HL-60/S4 treated with phorbol 12-myristate 13-acetate at 8.2 ng/mL for 4 days and 3 days (cell line): Measurements from ENCODE around the gene EXOSC7.

Experiments used
- in situ Hi-C: fragments of 300-500 bp; cut with MboI; formaldehyde crosslinking; loops from 2 replicates; pipeline ENCODE4 v1.15.0; 2022; ENCODE audit warnings: low sequenced_read_pairs

The EXOSC7 gene

DNA sequence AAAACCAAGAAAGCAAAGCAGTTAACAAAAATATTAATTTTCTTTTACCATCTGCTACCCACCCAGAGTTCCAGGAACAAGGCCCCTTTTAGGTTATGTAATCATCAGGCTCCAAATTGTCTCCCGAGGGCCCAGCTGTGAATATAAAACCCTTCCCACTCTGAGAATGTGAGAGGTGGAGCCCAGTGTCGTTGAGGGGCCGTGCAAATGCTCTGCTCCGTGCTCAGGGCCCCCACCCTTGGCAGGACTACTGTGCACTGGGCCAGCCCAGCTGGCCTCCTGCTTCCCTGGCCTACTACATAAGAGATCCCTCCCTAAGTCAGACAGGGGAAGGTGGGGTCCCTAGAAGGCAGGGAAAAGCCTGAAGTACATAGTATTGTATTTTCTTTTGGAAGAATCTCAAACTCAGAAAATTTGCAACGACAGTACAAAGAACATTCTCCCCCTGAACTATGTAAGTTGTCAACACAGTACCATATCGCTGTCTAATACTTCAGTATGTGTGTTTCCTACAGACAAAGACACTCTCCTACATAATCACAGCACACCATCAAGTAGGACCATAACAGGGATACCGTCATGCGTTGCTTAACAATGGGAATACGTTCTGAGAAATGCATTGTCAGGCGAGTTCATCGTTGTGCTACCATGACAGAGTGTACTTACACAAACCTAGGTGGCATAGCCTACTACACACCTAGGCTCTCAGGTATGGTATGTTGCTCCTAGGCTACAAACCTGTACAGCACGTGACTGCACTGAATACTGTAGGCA is 45.7 kb downstream of the EXOSC7 start:
- in situ Hi-C loops = no loop called here

DNA sequence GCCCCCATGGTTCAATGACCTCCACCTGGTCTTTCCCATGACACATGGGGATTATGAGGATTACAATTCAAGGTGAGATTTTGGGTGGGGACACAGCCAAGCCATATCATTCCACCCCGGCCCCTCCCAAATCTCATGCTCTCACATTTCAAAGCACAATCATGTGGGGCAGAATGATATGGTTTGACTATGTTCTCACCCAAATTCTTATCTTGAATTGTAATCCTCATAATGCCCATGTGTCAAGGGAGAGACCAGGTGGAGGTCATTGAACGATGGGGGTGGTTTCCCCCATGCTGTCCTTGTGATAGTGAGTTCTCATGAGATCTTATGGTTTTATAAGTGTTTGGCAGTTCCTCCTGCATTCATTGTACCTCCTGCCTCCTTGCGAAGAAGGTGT is 47.6 kb downstream of the EXOSC7 start:
- in situ Hi-C loops = no loop called here

DNA sequence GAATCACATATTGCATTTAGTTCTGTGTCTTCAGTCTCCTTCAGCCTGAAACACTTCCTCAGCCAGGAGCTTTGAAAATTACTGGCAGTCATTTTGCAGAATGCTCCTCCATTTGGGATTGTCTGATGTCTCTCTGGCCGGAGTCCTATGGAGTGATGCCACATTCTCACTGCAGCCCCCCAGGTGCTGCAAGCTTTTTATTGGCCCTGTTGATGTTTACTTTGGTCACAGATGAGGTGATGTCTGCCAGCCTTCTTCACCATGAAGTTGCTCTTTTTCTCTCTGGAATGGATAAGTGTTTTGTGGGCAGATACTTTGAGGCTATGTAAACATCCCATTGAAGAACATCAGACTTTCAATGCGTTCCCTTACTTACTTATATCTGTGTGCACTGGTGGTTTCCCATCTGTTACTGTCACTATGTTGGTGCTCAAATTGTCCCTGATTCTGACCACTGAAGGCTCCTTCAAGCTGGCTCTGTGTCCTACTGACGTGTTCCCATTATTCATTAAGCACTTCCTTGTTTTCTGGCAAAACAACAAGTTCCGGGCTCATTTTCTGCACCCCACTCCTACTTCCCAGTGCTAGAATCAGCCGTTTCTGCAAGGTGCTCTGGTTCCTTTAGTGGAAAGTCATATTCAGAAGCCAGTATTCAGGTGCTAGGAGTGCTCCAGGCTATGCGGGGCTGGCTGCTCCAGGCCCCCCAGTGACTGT is 48.7 kb downstream of the EXOSC7 start:
- in situ Hi-C loops = loop anchor here (25.0 kb wide), 2 partner anchors 188 to 638 kb away; no protein-coding TSS in a partner anchor

DNA sequence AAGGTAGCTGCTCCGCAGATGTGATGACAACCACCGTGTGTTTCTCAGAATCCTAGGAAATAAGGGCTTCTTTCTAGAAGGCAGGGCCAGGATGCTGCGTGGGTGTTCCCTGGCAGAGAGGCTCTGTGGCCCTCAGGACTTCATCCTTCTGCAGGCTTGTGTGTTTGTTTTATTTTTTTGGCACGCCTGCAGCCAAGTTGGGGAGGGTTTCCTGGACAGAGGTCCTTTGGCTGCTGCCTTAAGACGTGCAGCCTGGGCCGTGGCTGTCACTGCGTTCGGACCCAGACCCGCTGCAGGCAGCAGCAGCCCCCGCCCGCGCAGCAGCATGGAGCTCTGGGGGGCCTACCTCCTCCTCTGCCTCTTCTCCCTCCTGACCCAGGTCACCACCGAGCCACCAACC is 50.0 kb downstream of the EXOSC7 start, which contains the start of gene CLEC3B:
CLEC3B (plus strand) TSS at position 266 of the 400 bp plus-strand sequence; CDS start at position 326, 60 bp downstream.
- in situ Hi-C loops = loop anchor here (25.0 kb wide), 2 partner anchors 186 to 636 kb away; no protein-coding TSS in a partner anchor

DNA sequence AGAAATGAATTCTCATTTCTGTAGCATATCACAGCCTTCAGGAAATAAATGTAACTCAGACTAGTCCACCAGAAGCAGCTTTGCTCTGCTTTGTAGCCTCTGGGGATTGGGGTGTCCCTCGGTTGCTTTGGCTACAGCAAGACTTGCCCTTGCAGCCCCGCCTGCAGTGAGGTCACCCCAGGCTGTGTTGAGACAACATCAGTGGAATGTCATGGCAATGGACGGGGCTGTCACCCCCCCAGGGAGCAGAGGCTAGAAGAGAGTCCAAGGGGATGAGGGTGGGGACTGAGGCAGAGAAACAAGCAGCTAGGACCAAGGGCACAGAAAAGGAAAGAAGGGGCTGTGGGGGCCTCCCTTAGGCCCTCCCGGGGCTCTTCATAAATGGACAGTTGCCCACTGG is 50.9 kb downstream of the EXOSC7 start:
- in situ Hi-C loops = loop anchor here (25.0 kb wide), 2 partner anchors 185 to 635 kb away; no protein-coding TSS in a partner anchor

DNA sequence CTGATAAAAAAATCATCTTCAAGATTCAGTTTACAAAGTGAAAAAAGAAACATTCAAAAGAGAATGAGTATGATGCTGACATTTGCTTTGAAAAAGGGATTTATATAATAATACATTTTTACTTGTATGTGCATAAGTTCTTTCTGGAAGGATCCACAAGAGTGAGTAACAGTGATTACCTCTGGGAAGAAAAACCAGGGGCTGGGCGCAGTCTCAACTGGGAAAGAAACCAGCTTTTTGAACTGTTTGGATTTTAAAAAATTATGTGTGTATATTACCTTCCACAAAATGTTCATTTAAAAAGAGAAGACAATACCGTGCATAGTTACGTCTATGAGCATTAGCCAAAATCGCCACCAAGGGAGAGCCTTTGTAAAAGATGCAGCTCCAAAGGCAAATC is 51.4 kb downstream of the EXOSC7 start:
- in situ Hi-C loops = loop anchor here (25.0 kb wide), 2 partner anchors 185 to 635 kb away; no protein-coding TSS in a partner anchor

DNA sequence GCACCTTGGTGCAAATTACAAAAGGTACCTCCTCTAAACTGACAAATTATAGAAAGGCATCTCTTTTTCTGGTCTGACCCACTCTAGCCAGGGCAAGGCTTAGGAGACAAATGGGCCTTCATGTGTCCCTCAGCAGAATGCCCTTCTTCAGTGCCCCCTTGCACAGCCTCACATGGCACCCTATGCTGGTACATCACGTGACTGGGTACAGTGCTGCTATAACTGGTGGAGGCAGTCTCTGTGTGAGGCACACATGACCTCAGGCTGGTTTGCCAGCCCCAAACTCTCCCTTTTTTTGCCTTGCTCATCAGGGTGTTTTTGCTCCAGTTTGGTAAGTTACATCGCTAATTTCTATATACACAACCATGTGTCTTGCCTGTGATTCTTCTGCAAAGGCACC is 53.2 kb downstream of the EXOSC7 start:
- in situ Hi-C loops = loop anchor here (25.0 kb wide), 2 partner anchors 183 to 633 kb away; no protein-coding TSS in a partner anchor

DNA sequence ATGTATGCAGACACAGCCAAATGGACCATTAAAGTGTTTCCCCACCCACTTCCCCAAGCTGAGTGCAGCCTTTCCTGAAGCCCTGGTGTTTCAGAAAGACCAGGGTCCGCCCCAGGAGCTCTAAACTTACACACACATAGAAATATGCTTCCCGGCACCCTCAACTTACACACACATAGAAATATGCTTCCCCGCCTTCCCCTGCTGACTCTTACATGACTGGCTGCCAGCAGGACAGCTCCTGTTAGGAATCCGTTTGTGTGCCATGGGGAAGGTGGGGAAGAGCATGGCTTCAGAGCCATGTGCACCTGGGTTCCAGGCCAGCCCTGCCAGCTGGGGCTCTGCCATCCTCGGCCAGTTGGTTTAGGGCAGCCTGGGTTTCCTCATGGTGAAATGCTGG is 53.6 kb downstream of the EXOSC7 start:
- in situ Hi-C loops = loop anchor here (10.0 to 25.0 kb wide), 3 partner anchors 183 to 633 kb away; no protein-coding TSS in a partner anchor

DNA sequence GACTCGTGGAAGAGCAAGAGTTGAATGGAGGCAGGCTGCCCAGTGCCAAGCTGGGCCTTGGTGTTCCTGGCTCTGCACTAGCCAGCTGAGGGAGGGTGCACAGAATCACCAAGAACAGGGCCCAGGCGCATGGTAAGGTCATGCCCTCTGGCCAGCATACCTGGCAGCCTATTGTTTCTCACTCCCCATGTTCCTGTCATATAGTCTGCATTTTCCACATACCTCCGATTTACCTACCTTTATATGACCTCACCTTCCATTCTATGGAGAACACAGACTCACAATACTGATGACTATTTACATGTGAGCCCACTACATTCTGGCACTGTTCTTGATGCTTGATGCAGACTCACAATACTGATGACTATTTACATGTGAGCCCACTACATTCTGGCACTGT is 55.5 kb downstream of the EXOSC7 start:
- in situ Hi-C loops = loop anchor here (10.0 to 25.0 kb wide), 3 partner anchors 181 to 631 kb away; no protein-coding TSS in a partner anchor

DNA sequence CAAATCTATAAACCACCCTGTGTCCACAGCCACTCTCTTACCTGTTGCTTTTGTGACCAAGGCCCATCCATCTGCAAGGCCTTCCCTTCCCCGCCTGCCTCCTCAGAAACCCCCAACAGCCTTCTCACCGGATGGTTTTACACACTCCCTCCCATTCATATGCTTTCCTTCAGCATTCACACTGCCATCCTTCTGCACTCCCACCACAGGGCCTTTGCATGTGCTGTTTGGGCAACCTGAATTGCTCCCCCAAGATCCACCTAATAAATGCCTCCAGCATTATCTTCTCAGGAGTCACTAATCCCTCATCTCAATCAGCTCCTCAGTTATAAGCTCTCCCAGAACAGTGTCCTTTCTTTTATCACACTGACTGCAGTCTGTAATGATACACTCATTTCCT is 56.1 kb downstream of the EXOSC7 start:
- in situ Hi-C loops = loop anchor here (10.0 to 25.0 kb wide), 3 partner anchors 180 to 630 kb away; no protein-coding TSS in a partner anchor

DNA sequence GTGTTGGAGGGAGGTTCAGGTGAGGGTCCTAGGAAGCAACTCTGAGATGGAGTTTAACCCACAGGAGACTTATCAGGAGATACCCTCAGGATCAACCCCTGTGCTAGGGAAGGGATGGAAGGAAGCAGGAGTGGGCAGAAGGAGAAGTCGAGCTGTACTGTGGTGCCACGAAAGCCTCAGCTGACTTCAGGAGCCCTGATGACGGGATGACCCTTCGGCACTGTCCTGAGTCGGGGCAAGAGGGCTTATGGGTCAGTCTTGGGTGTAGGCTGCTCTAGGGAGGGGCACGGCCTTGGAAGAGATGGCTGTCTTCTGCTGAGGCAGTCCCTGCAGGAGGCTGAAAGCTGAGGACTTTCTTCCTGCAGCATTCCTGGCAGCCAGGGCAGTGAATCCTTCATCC is 57.7 kb downstream of the EXOSC7 start:
- in situ Hi-C loops = loop anchor here (10.0 to 25.0 kb wide), 3 partner anchors 179 to 629 kb away; no protein-coding TSS in a partner anchor

DNA sequence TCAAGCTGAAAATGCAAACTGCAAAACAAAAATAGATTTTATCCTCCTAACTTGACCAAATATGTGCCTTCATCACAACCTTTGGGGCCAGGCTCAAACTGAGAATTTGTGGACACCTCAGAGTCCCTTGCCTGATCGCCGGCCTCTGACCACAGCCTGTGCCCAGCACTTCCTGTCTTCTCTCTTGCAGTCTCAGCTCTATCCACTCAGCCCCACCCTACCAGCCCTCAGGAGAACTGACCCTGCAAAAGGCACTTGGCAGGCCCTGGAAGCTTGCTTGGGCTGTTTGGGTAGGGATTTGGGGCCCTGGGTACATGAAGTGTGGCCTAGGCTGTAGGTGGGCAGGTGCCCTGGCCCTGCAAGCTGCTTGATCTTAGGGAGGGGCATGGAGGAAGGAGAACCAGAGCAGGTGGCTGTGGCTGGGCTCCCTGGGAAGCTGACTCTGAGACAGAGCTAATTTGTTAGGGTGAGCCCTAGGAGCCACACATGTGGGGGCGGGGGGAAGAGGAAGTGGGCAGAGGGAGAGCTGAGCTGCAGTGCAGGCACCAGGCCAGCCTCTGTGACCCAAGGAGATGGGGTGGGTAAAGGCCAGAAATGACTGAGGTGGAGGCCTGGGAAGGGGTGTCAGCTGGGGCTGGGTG is 58.7 kb downstream of the EXOSC7 start:
- in situ Hi-C loops = loop anchor here (10.0 to 25.0 kb wide), 3 partner anchors 178 to 628 kb away; no protein-coding TSS in a partner anchor

DNA sequence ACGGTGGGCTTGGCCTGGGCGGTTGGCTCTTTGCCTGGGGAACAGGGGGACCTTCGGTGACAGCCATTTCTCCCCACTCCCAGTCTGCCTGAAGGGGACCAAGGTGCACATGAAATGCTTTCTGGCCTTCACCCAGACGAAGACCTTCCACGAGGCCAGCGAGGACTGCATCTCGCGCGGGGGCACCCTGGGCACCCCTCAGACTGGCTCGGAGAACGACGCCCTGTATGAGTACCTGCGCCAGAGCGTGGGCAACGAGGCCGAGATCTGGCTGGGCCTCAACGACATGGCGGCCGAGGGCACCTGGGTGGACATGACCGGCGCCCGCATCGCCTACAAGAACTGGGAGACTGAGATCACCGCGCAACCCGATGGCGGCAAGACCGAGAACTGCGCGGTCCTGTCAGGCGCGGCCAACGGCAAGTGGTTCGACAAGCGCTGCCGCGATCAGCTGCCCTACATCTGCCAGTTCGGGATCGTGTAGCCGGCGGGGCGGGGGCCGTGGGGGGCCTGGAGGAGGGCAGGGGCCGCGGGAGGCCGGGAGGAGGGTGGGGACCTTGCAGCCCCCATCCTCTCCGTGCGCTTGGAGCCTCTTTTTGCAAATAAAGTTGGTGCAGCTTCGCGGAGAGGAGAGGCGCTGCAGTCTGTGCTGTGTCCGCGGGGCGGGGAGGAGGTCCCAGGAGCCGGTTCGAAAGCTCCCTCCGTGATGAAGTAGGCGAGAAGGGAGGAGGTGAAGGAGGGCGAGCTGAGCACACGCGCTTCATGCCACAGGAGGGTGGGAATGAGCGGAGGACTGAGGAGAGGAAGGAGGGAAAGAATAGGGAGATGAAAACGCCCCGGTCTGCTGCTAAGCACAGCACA is 59.6 kb downstream of the EXOSC7 start:
- in situ Hi-C loops = loop anchor here (10.0 to 25.0 kb wide), 3 partner anchors 177 to 627 kb away; no protein-coding TSS in a partner anchor

DNA sequence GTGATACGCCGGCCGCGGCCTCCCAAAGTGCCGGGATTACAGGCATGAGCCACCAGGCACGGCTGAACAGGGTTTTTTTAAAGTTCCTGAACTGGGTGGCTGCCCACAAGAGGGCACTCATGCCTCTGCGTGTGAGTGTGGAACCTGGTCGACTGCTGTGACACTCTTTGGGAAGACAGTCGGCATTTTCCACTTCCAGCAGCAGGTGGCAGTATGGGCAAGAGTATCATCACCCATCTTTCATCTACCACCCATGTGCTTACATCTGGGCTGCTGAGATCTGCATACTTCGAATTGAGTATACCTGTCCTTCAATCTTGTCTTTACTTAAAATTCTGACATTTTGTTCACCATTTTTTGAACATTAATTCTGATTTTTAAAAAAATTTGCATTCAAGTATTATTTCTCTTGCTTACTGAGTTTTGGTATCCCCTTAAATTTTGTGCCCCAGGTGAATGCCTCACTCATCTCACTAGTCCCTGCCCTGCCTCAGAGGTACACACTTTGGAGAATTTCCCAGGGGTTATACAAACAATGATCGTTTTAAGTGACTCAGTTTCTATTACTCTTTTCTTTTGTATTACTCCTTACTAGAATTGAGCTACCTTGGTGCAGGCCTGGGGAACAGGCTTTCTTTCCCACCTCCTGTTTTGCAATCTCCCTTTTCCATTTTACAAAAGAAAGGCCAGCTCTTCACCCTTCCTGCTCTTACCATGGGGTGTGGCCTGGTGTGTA is 61.8 kb downstream of the EXOSC7 start:
- in situ Hi-C loops = loop anchor here (10.0 to 25.0 kb wide), 3 partner anchors 174 to 624 kb away; no protein-coding TSS in a partner anchor

DNA sequence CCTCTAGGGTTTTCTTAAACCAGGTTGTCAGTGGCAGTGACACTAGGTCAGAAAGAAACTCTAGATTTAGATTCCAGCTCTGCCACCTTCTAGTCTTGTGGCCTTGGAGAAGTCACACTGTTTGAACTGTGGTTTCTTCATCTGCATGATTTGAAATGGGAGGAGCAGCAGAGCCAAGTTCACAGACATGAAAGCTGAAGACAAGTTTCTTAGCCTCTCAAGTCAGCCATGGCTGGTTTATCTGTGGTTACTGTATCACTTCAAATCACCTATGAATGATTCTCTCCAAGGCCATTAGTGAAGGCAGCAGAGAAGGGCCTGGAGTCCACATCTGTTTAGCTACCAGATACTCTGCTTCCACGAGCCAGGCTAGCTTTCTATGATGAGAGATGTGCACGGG is 65.6 kb downstream of the EXOSC7 start:
- in situ Hi-C loops = loop anchor here (25.0 kb wide), 2 partner anchors 171 to 621 kb away; no protein-coding TSS in a partner anchor

DNA sequence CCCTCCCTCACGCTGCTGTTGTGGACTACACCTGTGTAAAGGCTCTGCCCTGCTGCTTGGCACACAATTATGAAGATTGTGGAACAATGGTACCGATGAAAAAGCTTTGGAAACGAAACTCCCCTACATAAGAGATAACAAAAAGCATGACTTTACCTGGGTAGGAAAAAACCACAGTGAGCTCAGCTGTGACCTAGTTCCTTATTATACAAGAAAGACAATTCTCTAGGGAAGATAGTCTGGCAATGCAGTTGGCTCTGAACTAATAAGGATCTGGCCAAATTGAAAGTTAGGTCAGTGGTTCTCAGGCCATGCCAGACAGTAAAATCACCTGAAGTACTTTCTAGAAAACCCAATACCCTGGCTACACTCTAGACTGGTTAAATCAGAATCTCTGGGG is 66.1 kb downstream of the EXOSC7 start:
- in situ Hi-C loops = loop anchor here (25.0 kb wide), 2 partner anchors 170 to 620 kb away; no protein-coding TSS in a partner anchor

DNA sequence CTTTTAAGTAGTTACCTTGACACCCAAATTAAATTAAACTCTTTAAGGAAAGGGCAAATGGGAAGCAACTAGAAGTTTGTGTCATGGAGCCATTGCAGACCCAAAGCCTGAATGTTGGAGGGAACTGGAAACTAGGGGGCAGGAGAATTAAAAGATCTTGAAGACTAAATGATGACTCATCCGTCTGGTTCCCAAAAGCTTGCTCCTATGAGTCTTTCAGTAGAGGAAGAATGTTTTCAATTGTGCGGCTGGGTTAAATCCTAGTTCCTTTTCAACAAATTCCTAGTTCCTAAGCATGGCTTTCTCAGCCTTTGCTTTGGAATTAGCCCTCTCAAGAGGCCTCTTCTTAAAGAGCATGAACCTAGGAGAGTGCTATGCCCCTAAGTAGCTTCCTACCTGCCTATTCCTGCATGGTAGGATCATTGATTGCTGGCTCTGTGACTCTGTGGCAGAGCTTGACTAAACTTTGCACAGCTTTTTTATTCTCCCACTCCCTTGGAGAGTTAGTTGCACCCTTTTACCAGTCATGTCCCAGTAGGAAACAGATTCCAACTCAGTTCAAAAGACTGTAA is 67.8 kb downstream of the EXOSC7 start:
- in situ Hi-C loops = loop anchor here (25.0 kb wide), 2 partner anchors 168 to 618 kb away; no protein-coding TSS in a partner anchor

DNA sequence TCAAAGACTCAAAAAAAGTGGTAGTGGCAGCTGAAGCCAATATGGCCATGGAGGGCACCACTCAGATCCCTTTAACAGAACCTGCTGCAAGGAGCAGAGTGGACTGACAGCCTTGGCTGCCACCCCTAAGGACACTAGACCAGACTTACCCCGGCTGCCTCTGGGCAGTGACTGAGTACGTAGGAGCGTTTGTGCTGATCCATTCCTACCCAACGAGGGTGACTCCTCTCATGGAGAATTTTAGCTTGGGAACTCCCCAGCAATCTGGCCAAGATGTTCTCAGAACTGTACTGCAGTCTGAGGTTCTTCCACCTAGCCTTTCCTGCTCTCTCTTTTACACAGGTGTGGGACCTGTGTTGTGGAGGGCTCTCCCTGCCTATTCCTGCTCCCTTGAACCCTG is 72.2 kb downstream of the EXOSC7 start:
- in situ Hi-C loops = loop anchor here (25.0 kb wide), 2 partner anchors 164 to 614 kb away; no protein-coding TSS in a partner anchor
